Stimulated activated CD4-positive, alpha-beta T cell treated with anti-CD3 and anti-CD28 coated beads, TNF-alpha, amount 100 ng/mL, for 48 hours (primary cell): ENCODE data around the gene ANG.
"Not testable (repeated sequence)": the region's sequence is repeated elsewhere in the genome, so short reads cannot be mapped to it uniquely, and the experiment has no call there.

Source experiments
- DNase-seq, 3 donors: peaks; one replicate each; pipeline ENCODE4 v3.0.0-alpha.2; 2020; ENCODE audit warnings: low read depth in 3 of 3

ANG gene

GRCh38 chr14:20698018-20698329, 9.4 kb downstream of the ANG start:
- no peak for DNase-seq

- DNase-seq, result no peak
Measured at GRCh38 chr14:20698934-20699333, 10.4 kb downstream of the ANG start.

GRCh38 chr14:20699931-20700330, 11.4 kb downstream of the ANG start:
- no peak for DNase-seq

GRCh38 chr14:20700965-20701364, 12.4 kb downstream of the ANG start:
- not testable (repeated sequence) for DNase-seq

GRCh38 chr14:20706657-20707355, 18.2 kb downstream of the ANG start:
- DNase-seq, result no peak

GRCh38 chr14:20707622-20708021, 19.1 kb downstream of the ANG start:
- no peak for DNase-seq

GRCh38 chr14:20711261-20711660, 22.7 kb downstream of the ANG start:
- no peak for DNase-seq

- no peak for DNase-seq
Measured at GRCh38 chr14:20711685-20712084, 23.1 kb downstream of the ANG start.

- DNase-seq, result no peak
Measured at GRCh38 chr14:20712904-20713303, 24.3 kb downstream of the ANG start.

- no peak for DNase-seq
Measured at GRCh38 chr14:20714593-20715250, 26.2 kb downstream of the ANG start.

GRCh38 chr14:20719777-20720176, 31.2 kb downstream of the ANG start:
- no peak for DNase-seq

- no peak for DNase-seq
Measured at GRCh38 chr14:20720741-20721140, 32.2 kb downstream of the ANG start.

- DNase-seq, result no peak
Measured at GRCh38 chr14:20722016-20722415, 33.5 kb downstream of the ANG start.

GRCh38 chr14:20723488-20723887, 34.9 kb downstream of the ANG start:
- no peak for DNase-seq

GRCh38 chr14:20726121-20726520, 37.6 kb downstream of the ANG start:
- not testable (repeated sequence) for DNase-seq

GRCh38 chr14:20726531-20726930, 38.0 kb downstream of the ANG start:
- DNase-seq, result no peak

- no peak for DNase-seq
Measured at GRCh38 chr14:20730891-20731290, 42.3 kb downstream of the ANG start.

- DNase-seq, result no peak
Measured at GRCh38 chr14:20732477-20732876, 43.9 kb downstream of the ANG start.

- DNase-seq, result no peak
Measured at GRCh38 chr14:20732979-20733635, 44.5 kb downstream of the ANG start.

GRCh38 chr14:20733684-20734429, 45.3 kb downstream of the ANG start:
- DNase-seq, result no peak

- no peak for DNase-seq
Measured at GRCh38 chr14:20734430-20734806, 45.9 kb downstream of the ANG start.

- DNase-seq, result not testable (repeated sequence)
Measured at GRCh38 chr14:20738292-20738691, 49.7 kb downstream of the ANG start.

GRCh38 chr14:20742132-20742531, 53.6 kb downstream of the ANG start:
- DNase-seq, result no peak
